HL-60/S4 treated with retinoic acid at 250 ng/mL for 4 days and 3 days (cell line): ENCODE results near the gene ENTPD1.
"Not testable (repeated sequence)": the region's sequence is repeated elsewhere in the genome, so short reads cannot be mapped to it uniquely, and the experiment has no call there.

ENCODE experiments used
- in situ Hi-C: fragments of 300-500 bp; cut with MboI; formaldehyde crosslinking; loops from 2 replicates; pipeline ENCODE4 v1.7.0; 2022; ENCODE audit warnings: low sequenced_read_pairs

The ENTPD1 gene

GRCh38 chr10:95792874-95793285 lies 36.9 kb downstream of the ENTPD1 start:
- in situ Hi-C loops, result no loop called here

- in situ Hi-C loops, result no loop called here
These were observed 37.6 kb downstream of the ENTPD1 start for GRCh38 chr10:95793401-95794045.

GRCh38 chr10:95794195-95794594 lies 38.2 kb downstream of the ENTPD1 start:
- in situ Hi-C loops, result no loop called here

GRCh38 chr10:95795602-95796001 lies 39.6 kb downstream of the ENTPD1 start:
- in situ Hi-C loops, result no loop called here

- in situ Hi-C loops, result no loop called here
These were observed 40.5 kb downstream of the ENTPD1 start for GRCh38 chr10:95796504-95796903.

- in situ Hi-C loops, result no loop called here
These were observed 42.3 kb downstream of the ENTPD1 start for GRCh38 chr10:95798096-95798855.

- in situ Hi-C loops, result not testable (repeated sequence)
These were observed 44.3 kb downstream of the ENTPD1 start for GRCh38 chr10:95800286-95800685.

- in situ Hi-C loops, result not testable (repeated sequence)
These were observed 50.9 kb downstream of the ENTPD1 start for GRCh38 chr10:95806687-95807380.

- in situ Hi-C loops, result not testable (repeated sequence)
These were observed 52.8 kb downstream of the ENTPD1 start for GRCh38 chr10:95808705-95809308.

GRCh38 chr10:95809370-95810197 lies 53.6 kb downstream of the ENTPD1 start:
- in situ Hi-C loops, result no loop called here

- in situ Hi-C loops, result no loop called here
These were observed 54.4 kb downstream of the ENTPD1 start for GRCh38 chr10:95810198-95810976.

GRCh38 chr10:95813054-95813685 lies 57.2 kb downstream of the ENTPD1 start:
- in situ Hi-C loops, result no loop called here

- in situ Hi-C loops, result no loop called here
These were observed 58.2 kb downstream of the ENTPD1 start for GRCh38 chr10:95814011-95814727.

- in situ Hi-C loops, result no loop called here
These were observed 59.2 kb downstream of the ENTPD1 start for GRCh38 chr10:95815133-95815532.

- in situ Hi-C loops, result no loop called here
These were observed 59.8 kb downstream of the ENTPD1 start for GRCh38 chr10:95815701-95816240.

GRCh38 chr10:95818010-95818409 lies 62.0 kb downstream of the ENTPD1 start:
- in situ Hi-C loops, result no loop called here

- in situ Hi-C loops, result no loop called here
These were observed 62.7 kb downstream of the ENTPD1 start for GRCh38 chr10:95818668-95819067.

GRCh38 chr10:95819620-95820329 lies 63.8 kb downstream of the ENTPD1 start:
- in situ Hi-C loops, result no loop called here
